Activated CD4-positive, alpha-beta memory T cell treated with anti-CD3 and anti-CD28 coated beads for 36 hours (primary cell): ENCODE data around the gene PPFIA4. TPM values are rescaled to one million over a fixed set of nuclear protein-coding genes. Genes with fewer than 3 reads are reported as not detected.

Experiments used
- CTCF ChIA-PET: fragments of 350-600 bp; sonication (Branson Sonifier 250); formaldehyde crosslinking; loops from one replicate; lab custom pipeline; 2021; ENCODE audit warnings: antibody characterized with exemption, inconsistent platforms; lab: Charles Lee
- POLR2A ChIA-PET: fragments of 350-600 bp; sonication (Branson Sonifier 250); formaldehyde crosslinking; loops from one replicate; lab custom pipeline; 2021; ENCODE audit warnings: antibody characterized with exemption; lab: Charles Lee
- DNase-seq: peaks from one replicate; pipeline ENCODE4 v3.0.0-alpha.2; 2020
- H3K27ac Mint-ChIP-seq: one replicate; pipeline ENCODE4 v1.8.0; 2021; ENCODE audit warnings: mixed read lengths
- H3K27me3 Mint-ChIP-seq: one replicate; pipeline ENCODE4 v1.8.0; 2021; ENCODE audit warnings: mixed read lengths
- H3K36me3 Mint-ChIP-seq: one replicate; pipeline ENCODE4 v1.8.0; 2021; ENCODE audit warnings: mixed read lengths
- H3K4me1 Mint-ChIP-seq: one replicate; pipeline ENCODE4 v1.8.0; 2021; ENCODE audit warnings: low read depth, mixed read lengths
- H3K4me3 Mint-ChIP-seq: one replicate; pipeline ENCODE4 v1.8.0; 2021; ENCODE audit warnings: mild to moderate bottlenecking, mixed read lengths
- H3K9me3 Mint-ChIP-seq: one replicate; pipeline ENCODE4 v1.8.0; 2021; ENCODE audit warnings: mixed read lengths
- intact Hi-C: fragments of 100-400 bp; cut with micrococcal nuclease; formaldehyde crosslinking; loops from one replicate; pipeline ENCODE4 v1.15.1; 2023
- total RNA-seq, 2 experiments: library from RNA; stranded (reverse); gene quantifications; one replicate each; pipeline ENCODE4 v1.2.3, GENCODE V29; 2021

Gene PPFIA4
- total RNA-seq, 2 experiments from 2014 or later: 16.7 to 21.4 TPM

DNA sequence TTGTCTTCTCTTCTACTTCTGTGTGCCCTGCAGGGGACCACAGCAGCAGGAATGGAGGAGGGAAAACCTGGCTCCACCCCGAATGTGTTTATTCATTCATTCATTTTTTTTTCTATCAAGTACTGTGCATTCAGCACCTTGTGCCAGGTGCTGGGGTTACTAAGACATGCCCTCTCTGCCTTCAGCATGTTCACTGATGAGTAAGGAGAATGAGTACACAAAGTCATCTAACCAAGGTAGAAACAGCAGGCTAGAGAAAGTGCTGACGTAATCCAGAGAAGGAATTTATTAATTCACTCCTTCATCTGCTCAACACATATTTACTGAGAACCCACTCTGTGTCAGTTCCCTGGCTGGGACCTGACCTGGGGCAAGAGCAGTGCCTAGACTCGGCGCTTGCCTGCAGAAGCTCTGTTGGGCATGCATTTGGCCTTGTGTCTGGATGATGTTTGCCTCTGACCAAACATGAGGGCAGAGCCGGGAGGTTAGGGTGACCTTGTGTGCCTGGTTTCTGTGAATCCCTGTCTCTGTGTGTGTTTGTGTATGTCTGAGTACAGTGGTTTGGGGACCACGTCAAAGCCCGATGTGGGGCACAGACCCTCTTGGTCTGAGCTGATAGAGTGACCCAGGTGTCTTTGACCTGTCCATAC is 62.8 kb downstream of the PPFIA4 start:
- ChIA-PET POLR2A (no interaction called here), CTCF (interaction anchor here (1.1 kb wide), 1 partner anchor 50 kb away, joined by 3 read pairs; no protein-coding TSS in a partner anchor)

GRCh38 chr1:203089651-203090045 is 63.4 kb downstream of the PPFIA4 start:
- CTCF ChIA-PET: no interaction called here
- DNase-seq: no peak
- Mint-ChIP-seq H3K27me3 (peaks cover 21% of the 10 kb centered on the region), H3K27ac (no peak overlapping the region), H3K4me1 (no peaks in the 10 kb centered on the region), H3K9me3 (peaks cover 4% of the 10 kb centered on the region), H3K36me3 (no peaks in the 10 kb centered on the region), H3K4me3 (no peak overlapping the region)
- intact Hi-C loops: no loop called here
- POLR2A ChIA-PET: no interaction called here

More for the DNA sequence above, 62.8 kb downstream of the PPFIA4 start:
- H3K9me3 Mint-ChIP-seq: no peaks in the 10 kb centered on the region
- H3K36me3 Mint-ChIP-seq: no peaks in the 10 kb centered on the region
- peaks cover 21% of the 10 kb centered on the region for H3K27me3 Mint-ChIP-seq
- DNase-seq: no peak
- H3K4me1 Mint-ChIP-seq: no peaks in the 10 kb centered on the region
- no peak overlapping the region for H3K27ac Mint-ChIP-seq
- intact Hi-C loops: no loop called here
- H3K4me3 Mint-ChIP-seq: no peak overlapping the region

DNA sequence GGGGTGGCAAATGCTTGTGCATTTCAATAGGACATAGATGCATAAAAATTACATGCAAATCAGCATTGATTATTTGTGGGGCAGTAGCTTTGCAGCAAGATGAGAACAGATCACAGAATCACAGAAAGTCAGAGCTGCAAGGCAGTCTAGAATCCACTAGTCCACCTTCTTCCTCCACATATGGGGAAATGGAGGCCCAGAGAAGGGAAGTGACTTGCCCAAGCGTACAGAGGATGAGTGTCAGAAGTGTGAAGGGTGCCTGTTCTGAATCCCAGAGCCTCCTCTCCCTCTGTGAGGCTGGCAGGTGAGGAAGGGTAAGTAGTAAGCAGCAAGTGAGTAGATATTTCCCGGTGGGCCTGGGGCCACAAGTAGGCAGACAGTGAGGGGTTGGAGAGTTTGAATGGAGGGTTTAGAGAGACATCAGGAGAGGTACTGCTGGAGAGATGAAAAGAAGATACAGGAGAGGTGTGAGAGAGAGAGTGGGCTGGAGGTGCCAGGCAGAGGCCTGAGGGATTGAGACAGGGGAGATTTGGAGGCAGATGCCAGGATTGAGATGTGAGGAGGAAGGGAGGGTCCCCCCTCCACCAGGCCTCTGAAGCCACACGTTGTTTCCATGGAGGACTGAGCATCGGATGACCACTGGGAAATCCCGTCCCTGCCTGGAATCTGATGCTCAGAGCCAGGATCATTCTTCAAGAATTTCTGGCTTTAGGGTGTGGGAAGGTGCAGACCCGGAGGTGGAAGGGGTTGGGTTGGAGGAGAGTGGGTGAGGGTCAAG is 64.3 kb downstream of the PPFIA4 start:
- no peak overlapping the region for H3K4me3 Mint-ChIP-seq
- POLR2A ChIA-PET: no interaction called here
- H3K27ac Mint-ChIP-seq: no peak overlapping the region
- H3K27me3 Mint-ChIP-seq: peaks cover 23% of the 10 kb centered on the region
- H3K4me1 Mint-ChIP-seq: no peaks in the 10 kb centered on the region
- intact Hi-C loops: no loop called here
- no peak for DNase-seq
- H3K36me3 Mint-ChIP-seq: no peaks in the 10 kb centered on the region
- H3K9me3 Mint-ChIP-seq: peaks cover 14% of the 10 kb centered on the region
- CTCF ChIA-PET: no interaction called here

DNA sequence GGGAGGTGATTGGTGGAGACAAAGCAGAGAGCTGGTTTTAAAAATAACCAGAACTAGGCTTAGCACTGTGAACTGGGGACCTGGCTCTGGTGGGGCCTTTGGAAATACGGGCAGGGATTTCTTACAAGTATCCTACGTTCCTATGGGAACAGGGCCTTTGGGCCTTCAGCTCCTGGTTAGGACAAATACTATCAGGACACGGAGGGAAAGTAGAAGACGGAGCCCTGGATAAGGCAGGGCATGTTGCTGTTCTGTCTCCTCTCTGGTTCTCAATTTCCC is 64.8 kb downstream of the PPFIA4 start:
- CTCF ChIA-PET: no interaction called here
- DNase-seq: no peak

DNA sequence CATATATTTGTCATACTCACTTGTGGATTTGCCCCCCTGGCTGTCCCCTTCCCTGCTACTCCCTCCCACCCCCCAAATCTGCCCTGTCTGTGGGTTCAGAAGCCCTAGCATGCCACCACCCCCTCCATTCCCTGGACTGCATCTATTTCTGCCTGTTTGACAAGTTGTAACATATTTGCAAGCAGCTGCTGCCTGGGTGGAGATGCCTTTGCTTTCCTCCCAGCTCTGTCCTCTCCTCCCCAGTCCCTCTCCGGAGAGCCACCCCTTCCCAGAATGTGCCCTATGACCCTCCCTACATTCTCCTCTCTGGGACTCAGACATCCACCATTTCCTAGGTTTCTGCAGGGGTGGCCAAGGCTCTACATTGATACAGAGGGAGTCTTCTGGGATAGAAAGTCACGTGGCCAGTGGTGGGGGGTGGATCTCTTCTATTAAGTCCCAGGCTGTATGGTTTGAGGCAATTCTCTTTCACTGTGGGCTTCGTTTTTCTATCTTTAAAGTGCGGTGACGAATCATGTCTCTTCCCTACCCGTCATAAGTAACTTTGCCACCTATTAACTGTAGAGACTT is 65.6 kb downstream of the PPFIA4 start:
- POLR2A ChIA-PET: interaction anchor here (0.7 kb wide), 1 partner anchor 11 kb away, joined by 3 read pairs; no protein-coding TSS in a partner anchor
- H3K36me3 Mint-ChIP-seq: no peaks in the 10 kb centered on the region
- no peak overlapping the region for H3K27ac Mint-ChIP-seq
- peaks cover 24% of the 10 kb centered on the region for H3K27me3 Mint-ChIP-seq
- no peaks in the 10 kb centered on the region for H3K4me1 Mint-ChIP-seq
- CTCF ChIA-PET: no interaction called here
- no peak overlapping the region for H3K4me3 Mint-ChIP-seq
- intact Hi-C loops: no loop called here
- DNase-seq: no peak
- H3K9me3 Mint-ChIP-seq: peaks cover 20% of the 10 kb centered on the region

More for the DNA sequence above, 64.8 kb downstream of the PPFIA4 start:
- no peaks in the 10 kb centered on the region for H3K36me3 Mint-ChIP-seq
- peaks cover 23% of the 10 kb centered on the region for H3K27me3 Mint-ChIP-seq
- no peak overlapping the region for H3K27ac Mint-ChIP-seq
- peaks cover 18% of the 10 kb centered on the region for H3K9me3 Mint-ChIP-seq
- POLR2A ChIA-PET: interaction anchor here (0.7 kb wide), 1 partner anchor 10 kb away, joined by 3 read pairs; no protein-coding TSS in a partner anchor
- intact Hi-C loops: no loop called here
- no peaks in the 10 kb centered on the region for H3K4me1 Mint-ChIP-seq
- H3K4me3 Mint-ChIP-seq: no peak overlapping the region

DNA sequence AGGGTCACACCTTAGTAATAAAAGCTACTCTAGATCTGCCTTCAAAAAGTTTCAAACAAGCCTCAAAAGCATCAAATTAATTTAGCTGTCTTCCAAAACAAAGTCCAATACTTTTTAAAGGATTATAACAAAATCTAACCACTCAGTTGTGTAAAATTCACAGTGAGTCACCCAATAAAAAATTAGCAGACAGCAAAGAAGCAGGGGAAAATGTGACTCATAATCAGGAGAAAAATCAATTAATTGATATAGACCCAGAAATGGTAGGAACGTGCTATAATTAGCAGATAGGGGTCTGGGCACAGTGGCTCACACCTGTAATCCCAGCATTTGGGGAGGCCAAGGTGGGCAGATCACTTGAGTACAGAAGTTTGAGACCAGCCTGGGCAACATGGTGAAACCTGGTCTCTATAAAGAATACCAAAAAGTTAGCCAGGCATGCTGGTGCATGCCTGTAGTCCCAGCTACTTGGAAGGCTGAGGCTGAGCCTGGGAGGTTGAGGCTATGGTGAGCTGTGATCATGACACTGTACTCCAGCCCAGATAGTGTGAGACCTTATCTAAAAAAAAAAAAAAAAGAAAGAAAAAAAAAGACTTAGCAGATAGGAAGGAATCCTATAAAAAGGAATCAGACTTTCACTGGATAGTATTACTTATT is 67.6 kb downstream of the PPFIA4 start:
- no peak overlapping the region for H3K27ac Mint-ChIP-seq
- no peak for DNase-seq
- H3K9me3 Mint-ChIP-seq: peaks cover 20% of the 10 kb centered on the region
- no peaks in the 10 kb centered on the region for H3K36me3 Mint-ChIP-seq
- H3K4me3 Mint-ChIP-seq: no peak overlapping the region
- intact Hi-C loops: no loop called here
- POLR2A ChIA-PET: no interaction called here
- no peaks in the 10 kb centered on the region for H3K4me1 Mint-ChIP-seq
- CTCF ChIA-PET: no interaction called here
- peaks cover 24% of the 10 kb centered on the region for H3K27me3 Mint-ChIP-seq

- DNase-seq: no peak
- no peak overlapping the region for H3K27ac Mint-ChIP-seq
- no peaks in the 10 kb centered on the region for H3K4me1 Mint-ChIP-seq
- ChIA-PET CTCF (no interaction called here), POLR2A (no interaction called here)
- no peak overlapping the region for H3K4me3 Mint-ChIP-seq
- H3K27me3 Mint-ChIP-seq: peaks cover 28% of the 10 kb centered on the region
- peaks cover 20% of the 10 kb centered on the region for H3K9me3 Mint-ChIP-seq
- intact Hi-C loops: no loop called here
- H3K36me3 Mint-ChIP-seq: no peaks in the 10 kb centered on the region
These were observed 68.9 kb downstream of the PPFIA4 start for GRCh38 chr1:203095061-203095690.

- no peaks in the 10 kb centered on the region for H3K36me3 Mint-ChIP-seq
- no peak for DNase-seq
- POLR2A ChIA-PET: no interaction called here
- CTCF ChIA-PET: no interaction called here
- no peaks in the 10 kb centered on the region for H3K4me1 Mint-ChIP-seq
- H3K27ac Mint-ChIP-seq: no peak overlapping the region
- no peak overlapping the region for H3K4me3 Mint-ChIP-seq
- peaks cover 24% of the 10 kb centered on the region for H3K27me3 Mint-ChIP-seq
- H3K9me3 Mint-ChIP-seq: peaks cover 20% of the 10 kb centered on the region
- intact Hi-C loops: no loop called here
These were observed 70.3 kb downstream of the PPFIA4 start for GRCh38 chr1:203096566-203096965.

- intact Hi-C loops: no loop called here
- Mint-ChIP-seq H3K9me3 (peaks cover 20% of the 10 kb centered on the region), H3K27me3 (peaks cover 24% of the 10 kb centered on the region), H3K36me3 (no peaks in the 10 kb centered on the region), H3K4me1 (no peaks in the 10 kb centered on the region), H3K27ac (no peak overlapping the region), H3K4me3 (no peak overlapping the region)
- ChIA-PET CTCF (interaction anchor here (1.5 to 2.3 kb wide), 2 partner anchors 12 to 75 kb away, joined by 5 to 8 read pairs; no protein-coding TSS in a partner anchor), POLR2A (no interaction called here)
- DNase-seq: no peak
These were observed 70.7 kb downstream of the PPFIA4 start for GRCh38 chr1:203097001-203097400.

DNA sequence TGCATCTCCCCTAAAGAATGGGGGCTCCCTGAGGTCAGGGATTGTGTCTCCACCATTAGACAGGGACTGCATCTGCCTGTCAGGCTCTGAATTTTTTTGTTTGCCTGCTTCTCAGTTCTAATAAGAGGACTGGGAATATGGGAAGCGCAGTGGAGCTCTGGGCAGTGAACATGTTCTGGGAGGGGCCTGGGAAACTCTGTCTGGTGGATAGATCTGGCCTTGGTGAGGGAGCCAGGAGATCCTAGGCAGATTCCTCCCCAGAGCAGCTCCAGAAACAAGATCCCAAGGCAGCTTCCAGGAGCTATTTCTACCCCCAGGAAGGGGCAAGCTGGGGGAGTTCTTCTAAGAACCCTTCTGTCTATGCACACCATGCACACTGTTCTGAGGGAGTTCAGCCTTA is 72.2 kb downstream of the PPFIA4 start:
- no peak overlapping the region for H3K27ac Mint-ChIP-seq
- CTCF ChIA-PET: interaction anchor here (1.5 to 2.3 kb wide), 2 partner anchors 14 to 74 kb away, joined by 5 to 8 read pairs; no protein-coding TSS in a partner anchor
- POLR2A ChIA-PET: no interaction called here
- H3K4me3 Mint-ChIP-seq: no peak overlapping the region
- intact Hi-C loops: no loop called here
- peaks cover 21% of the 10 kb centered on the region for H3K27me3 Mint-ChIP-seq
- no peaks in the 10 kb centered on the region for H3K4me1 Mint-ChIP-seq
- DNase-seq: no peak
- no peaks in the 10 kb centered on the region for H3K36me3 Mint-ChIP-seq
- H3K9me3 Mint-ChIP-seq: peaks cover 20% of the 10 kb centered on the region

DNA sequence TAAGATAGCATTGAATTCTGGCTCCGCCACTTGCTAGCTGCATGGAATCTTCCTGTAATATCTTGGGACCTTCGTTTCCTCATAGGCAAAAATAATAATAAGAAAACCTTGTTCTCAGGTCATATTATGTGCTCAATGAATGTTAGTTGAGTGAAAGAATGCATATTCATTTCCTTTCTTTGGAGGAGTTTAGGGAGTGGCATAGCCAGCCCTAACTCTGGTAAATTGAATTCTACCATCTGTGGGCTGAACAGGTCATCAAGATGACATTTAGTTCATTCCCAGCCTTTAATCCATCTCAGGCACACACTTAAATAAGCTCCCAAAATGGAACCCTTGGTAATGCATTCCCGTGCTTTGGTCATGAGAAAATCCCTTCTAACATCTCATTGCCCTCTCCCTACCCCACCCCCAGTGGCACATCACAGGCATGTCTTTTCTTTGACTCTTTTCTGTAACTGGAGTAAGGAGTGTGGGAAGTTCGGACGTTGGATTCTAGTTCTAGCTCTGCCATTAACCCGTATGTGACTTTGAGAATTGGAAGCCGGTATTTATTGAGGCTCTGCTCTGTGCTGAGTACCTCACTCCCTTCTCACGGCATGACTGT is 72.7 kb downstream of the PPFIA4 start:
- DNase-seq: no peak
- Mint-ChIP-seq H3K4me3 (no peak overlapping the region), H3K4me1 (no peaks in the 10 kb centered on the region), H3K27ac (no peak overlapping the region), H3K36me3 (no peaks in the 10 kb centered on the region), H3K27me3 (peaks cover 21% of the 10 kb centered on the region), H3K9me3 (peaks cover 20% of the 10 kb centered on the region)
- intact Hi-C loops: no loop called here
- ChIA-PET CTCF (interaction anchor here (0.8 to 2.3 kb wide), 2 partner anchors 60 to 73 kb away, joined by 4 to 8 read pairs; no protein-coding TSS in a partner anchor), POLR2A (no interaction called here)
